SHP77 (cell line): ENCODE data around the gene DMTF1.

Experiments used
- DNase-seq, 2 experiments: peaks; one replicate each; lab custom pipeline; 2025; lab: John Stamatoyannopoulos, UW

The DMTF1 gene

DNA sequence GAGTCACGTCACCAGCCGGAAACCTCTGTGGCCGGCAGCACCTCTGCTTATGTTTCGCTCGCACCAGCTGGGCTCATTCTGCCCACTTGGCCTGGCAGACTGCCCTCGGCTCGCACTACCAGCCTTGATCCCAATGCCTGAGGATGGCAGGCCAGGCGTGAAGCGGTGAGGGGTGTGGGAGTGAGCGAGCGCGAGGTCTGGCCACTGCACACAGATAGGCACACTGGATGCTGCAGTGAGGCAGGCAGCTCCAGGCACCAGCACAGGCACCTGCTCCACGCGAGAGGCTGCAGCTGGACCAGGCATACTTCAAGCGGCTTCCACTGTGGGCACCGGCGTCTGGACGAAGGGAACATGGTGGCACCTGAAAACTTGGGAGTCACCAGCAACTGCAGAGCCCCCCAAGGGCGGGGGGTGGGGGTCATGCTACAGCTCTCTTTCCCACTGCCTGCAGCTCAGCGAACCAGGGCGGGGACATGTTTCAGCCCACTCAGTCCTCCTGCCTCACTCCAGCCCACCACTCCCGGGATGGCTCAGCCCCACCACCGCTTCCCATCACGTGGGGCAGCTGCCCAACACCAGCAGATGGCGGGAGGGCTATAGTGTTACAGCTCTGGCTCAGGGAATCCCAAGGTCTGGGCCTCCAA lies 5.4 kb upstream of the DMTF1 start:
- DNase-seq: peak; percentile 56 to 65

- DNase-seq: peak; percentile 81 to 88
These were observed 4.8 kb upstream of the DMTF1 start for GRCh38 chr7:87147500-87147899.

GRCh38 chr7:87148332-87148955 lies 3.8 kb upstream of the DMTF1 start:
- DNase-seq: no peak

- no peak for DNase-seq
These were observed 1.1 kb upstream of the DMTF1 start for GRCh38 chr7:87151002-87151728.

GRCh38 chr7:87151729-87152111 lies 533 bp upstream of the DMTF1 start:
- DNase-seq: peak in 1 of 2 experiments; percentile 42

- no peak for DNase-seq
These were observed 816 bp downstream of the DMTF1 start for GRCh38 chr7:87152897-87153641.

- no peak for DNase-seq
These were observed 1.9 kb downstream of the DMTF1 start for GRCh38 chr7:87154166-87154565.

- no peak for DNase-seq
These were observed 2.3 kb downstream of the DMTF1 start for GRCh38 chr7:87154569-87154968.

- DNase-seq: no peak
These were observed 3.5 kb downstream of the DMTF1 start for GRCh38 chr7:87155788-87156187.

- no peak for DNase-seq
These were observed 4.5 kb downstream of the DMTF1 start for GRCh38 chr7:87156709-87157108.

DNA sequence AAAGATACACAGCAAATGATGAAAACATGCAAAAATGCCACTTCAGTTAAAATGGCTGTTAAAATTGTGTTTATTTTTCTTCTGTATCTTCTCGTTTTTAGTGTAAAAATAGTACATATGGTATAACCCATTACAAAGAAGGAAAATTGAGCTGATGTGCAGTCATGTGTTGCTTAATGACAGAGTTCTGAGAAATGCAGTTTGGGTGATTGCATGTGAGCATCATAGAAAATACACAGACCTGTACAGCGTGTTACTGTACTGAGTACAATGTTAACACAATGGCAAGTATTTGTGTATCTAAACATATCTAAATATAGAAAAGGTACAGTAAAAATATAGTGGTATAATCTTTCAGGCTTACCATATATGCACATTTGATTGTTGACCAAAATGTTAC lies 7.3 kb downstream of the DMTF1 start:
- no peak for DNase-seq

GRCh38 chr7:87164433-87164832 lies 12.2 kb downstream of the DMTF1 start:
- no peak for DNase-seq

DNA sequence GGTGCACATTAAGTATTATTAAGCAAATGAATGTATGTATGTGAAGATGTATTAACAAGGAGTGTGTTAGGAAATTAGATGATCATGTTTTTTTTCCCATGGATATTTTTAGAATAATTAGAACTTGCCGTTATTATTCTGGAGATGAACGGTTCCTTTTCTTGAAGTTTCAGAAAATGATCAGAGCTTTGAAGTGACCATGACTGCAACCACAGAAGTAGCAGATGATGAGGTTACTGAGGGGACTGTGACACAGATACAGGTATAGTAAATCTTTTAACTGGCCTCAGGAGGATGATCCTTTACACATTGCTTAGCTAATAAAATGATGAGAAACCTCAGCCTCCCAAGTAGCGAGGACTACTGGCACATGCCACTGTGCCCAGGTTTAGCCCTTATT lies 18.6 kb downstream of the DMTF1 start:
- no peak for DNase-seq

DNA sequence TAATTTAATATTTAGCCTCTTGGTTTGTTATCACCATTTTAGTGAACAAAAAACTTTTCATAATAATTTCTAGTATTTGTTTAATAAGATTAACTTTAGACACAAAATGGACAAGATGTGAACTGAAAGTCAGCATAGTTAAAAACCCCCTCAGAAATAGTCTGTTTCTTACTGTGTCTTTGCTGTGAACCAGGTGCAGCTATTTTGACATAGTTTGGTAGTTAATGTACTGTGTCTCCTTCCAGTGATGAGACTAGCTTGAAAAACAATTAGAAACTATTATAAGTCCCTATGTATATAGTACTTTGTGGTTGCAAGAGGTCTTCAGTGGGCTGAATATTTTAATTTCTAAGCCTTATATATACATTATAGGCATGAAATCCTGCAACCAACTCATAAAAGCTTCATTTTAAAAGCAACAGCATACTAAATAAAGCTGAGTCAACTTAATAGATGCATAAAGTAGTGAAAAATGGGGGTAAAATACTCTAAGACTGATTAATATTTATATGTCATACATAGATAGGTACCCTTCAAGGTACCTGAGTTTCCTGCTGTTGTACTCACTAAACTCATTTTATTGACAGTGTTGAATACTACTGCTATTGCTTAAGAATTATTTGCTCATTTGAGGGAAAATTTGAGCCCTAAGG lies 19.2 kb downstream of the DMTF1 start:
- no peak for DNase-seq

- DNase-seq: no peak
These were observed 21.2 kb downstream of the DMTF1 start for GRCh38 chr7:87173471-87173870.

DNA sequence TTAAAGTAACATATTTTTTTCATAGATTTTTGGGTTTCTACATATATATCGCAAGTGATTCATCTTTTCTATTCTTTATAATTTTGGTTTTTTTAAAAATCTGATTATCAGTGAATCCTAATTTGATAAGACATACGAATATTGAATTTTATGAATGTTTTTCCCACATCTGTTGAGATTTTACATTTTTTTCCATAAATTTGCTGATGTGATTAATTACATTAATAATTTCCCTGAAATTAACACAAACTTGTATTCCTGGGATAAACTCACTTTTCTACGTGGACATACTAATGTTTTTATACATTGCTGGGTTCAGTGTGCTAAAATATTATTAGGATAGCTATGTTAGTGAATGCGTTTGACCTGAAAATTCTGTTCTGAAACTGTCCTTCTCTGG lies 26.1 kb downstream of the DMTF1 start:
- DNase-seq: no peak

DNA sequence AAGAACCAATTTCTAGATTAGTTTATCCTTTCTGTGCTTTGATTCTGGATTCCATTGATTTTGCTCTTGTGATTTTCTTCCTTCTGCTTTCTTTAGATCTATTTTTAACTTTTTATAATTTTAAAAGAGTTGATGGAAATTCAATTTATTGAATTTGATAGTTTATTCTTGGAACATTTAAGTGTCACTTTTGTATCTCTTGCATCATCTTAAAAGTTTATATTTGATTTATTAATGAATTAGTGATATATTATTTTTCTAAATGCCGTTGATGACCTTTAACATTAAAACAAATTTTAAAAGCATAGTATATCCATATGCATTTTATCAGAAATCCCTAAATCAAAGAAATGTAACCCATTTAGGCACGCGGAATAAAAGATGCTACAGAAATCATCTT lies 26.9 kb downstream of the DMTF1 start:
- DNase-seq: no peak

GRCh38 chr7:87187120-87187519 lies 34.9 kb downstream of the DMTF1 start:
- no peak for DNase-seq

- no peak for DNase-seq
These were observed 36.7 kb downstream of the DMTF1 start for GRCh38 chr7:87188930-87189329.

- DNase-seq: no peak
These were observed 38.5 kb downstream of the DMTF1 start for GRCh38 chr7:87190783-87191182.

- no peak for DNase-seq
These were observed 40.7 kb downstream of the DMTF1 start for GRCh38 chr7:87192784-87193487.

DNA sequence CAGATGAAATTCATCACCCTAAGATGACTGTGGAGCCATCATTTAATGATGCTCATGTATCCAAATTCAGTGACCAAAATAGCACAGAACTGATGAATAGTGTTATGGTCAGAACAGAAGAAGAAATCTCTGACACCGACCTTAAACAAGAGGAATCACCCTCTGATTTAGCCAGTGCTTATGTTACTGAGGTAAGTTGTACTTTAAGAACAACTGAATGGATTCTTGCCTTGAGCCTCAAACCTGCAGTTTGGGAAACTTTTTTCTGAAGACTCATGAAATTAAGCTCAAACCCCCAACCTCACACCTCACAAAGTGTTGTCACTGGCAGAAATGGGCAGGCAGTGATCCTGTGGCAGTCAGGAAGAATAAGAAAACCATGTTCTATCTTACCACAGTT lies 41.7 kb downstream of the DMTF1 start:
- DNase-seq: no peak
